ENCODE data around the gene MKKS. TPM values are rescaled to one million over a fixed set of nuclear protein-coding genes. Genes with fewer than 3 reads are reported as not detected.

The MKKS gene
- total RNA-seq, 1 experiment from 2014 or later = 15.3 TPM

- Histone ChIP-seq H3K9me3 (no peaks in the 10 kb centered on the region), H3K4me1 (peaks cover 11% of the 10 kb centered on the region), H3K27me3 (replicated peaks; ENCODE audit: control insufficient read depth, insufficient read depth, low read length) (no peaks in the 10 kb centered on the region), H3K36me3 (ENCODE audit: control insufficient read depth, insufficient read depth, low read length) (no peaks in the 10 kb centered on the region), H3K4me3 (ENCODE audit: low read depth, low read length) (no peak overlapping the region)
- Mint-ChIP-seq H3K4me3 (ENCODE audit: unreplicated experiment) (no peak overlapping the region), H3K27ac (ENCODE audit: unreplicated experiment) (no peak overlapping the region), H3K27me3 (ENCODE audit: insufficient read depth, unreplicated experiment) (no peaks in the 10 kb centered on the region), H3K4me1 (ENCODE audit: low read depth, unreplicated experiment) (peaks cover 4% of the 10 kb centered on the region), H3K9me3 (ENCODE audit: unreplicated experiment) (no peaks in the 10 kb centered on the region), H3K36me3 (ENCODE audit: insufficient read depth, unreplicated experiment) (peaks cover 4% of the 10 kb centered on the region)
- ChIA-PET POLR2A (no interaction called here), CTCF (no interaction called here)
- intact Hi-C loops (cut with micrococcal nuclease; ENCODE audit: unreplicated experiment) = no loop called here
- no peak for DNase-seq
- no peak for TF ChIP-seq CTCF (IDR thresholded peaks at IDR 0.05; ENCODE audit: insufficient read depth in 1 of 2, low read depth in 1 of 2, low read length in 1 of 2, severe bottlenecking in 1 of 2, unreplicated experiment in 1 of 2)
- no TSS peak for BruUV-seq (replicated peaks)
These were observed 44.9 kb upstream of the MKKS start for GRCh38 chr20:10478930-10479329.

GRCh38 chr20:10478205-10478604 lies 44.2 kb upstream of the MKKS start:
- no peaks in the 10 kb centered on the region for H3K27me3 ChIP-seq (replicated peaks; ENCODE audit: control insufficient read depth, insufficient read depth, low read length)
- Mint-ChIP-seq H3K36me3 (ENCODE audit: insufficient read depth, unreplicated experiment) (peaks cover 4% of the 10 kb centered on the region), H3K27me3 (ENCODE audit: insufficient read depth, unreplicated experiment) (no peaks in the 10 kb centered on the region), H3K9me3 (ENCODE audit: unreplicated experiment) (no peaks in the 10 kb centered on the region), H3K4me1 (ENCODE audit: low read depth, unreplicated experiment) (no peaks in the 10 kb centered on the region), H3K4me3 (ENCODE audit: unreplicated experiment) (no peak overlapping the region), H3K27ac (ENCODE audit: unreplicated experiment) (no peak overlapping the region)
- no peak overlapping the region for H3K4me3 ChIP-seq (ENCODE audit: low read depth, low read length)
- TF ChIP-seq CTCF (IDR thresholded peaks at IDR 0.05; ENCODE audit: insufficient read depth in 1 of 2, low read depth in 1 of 2, low read length in 1 of 2, severe bottlenecking in 1 of 2, unreplicated experiment in 1 of 2) = no peak
- peaks cover 6% of the 10 kb centered on the region for H3K4me1 ChIP-seq
- intact Hi-C loops (cut with micrococcal nuclease; ENCODE audit: unreplicated experiment) = no loop called here
- ChIA-PET CTCF (no interaction called here), POLR2A (no interaction called here)
- DNase-seq = no peak
- BruUV-seq (replicated peaks) = no TSS peak
- no peaks in the 10 kb centered on the region for H3K9me3 ChIP-seq
- H3K36me3 ChIP-seq (ENCODE audit: control insufficient read depth, insufficient read depth, low read length) = no peaks in the 10 kb centered on the region

DNA sequence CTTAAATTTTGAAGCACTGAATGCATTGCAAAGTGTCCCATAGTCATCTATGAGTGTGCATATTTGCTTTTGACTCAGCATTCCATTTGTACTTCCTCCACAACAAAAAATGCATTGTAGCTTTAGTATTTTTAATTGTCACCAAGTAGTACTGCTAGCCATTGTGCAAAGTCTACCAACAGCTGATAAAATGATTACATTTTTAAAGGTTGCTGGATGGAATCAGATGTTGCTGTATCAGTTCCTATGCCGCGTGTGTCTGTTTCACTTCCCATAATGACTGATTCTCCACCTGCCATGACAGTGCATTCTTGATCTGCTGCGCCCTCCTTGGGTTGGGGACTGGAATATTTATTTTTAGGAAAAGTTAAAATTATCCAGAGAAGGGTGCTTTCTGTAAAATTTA lies 42.3 kb upstream of the MKKS start:
- H3K27me3 Mint-ChIP-seq (ENCODE audit: insufficient read depth, unreplicated experiment) = no peaks in the 10 kb centered on the region
- no peak for TF ChIP-seq CTCF (IDR thresholded peaks at IDR 0.05; ENCODE audit: insufficient read depth in 1 of 2, low read depth in 1 of 2, low read length in 1 of 2, severe bottlenecking in 1 of 2, unreplicated experiment in 1 of 2)
- H3K27ac Mint-ChIP-seq (ENCODE audit: unreplicated experiment) = no peak overlapping the region
- intact Hi-C loops (cut with micrococcal nuclease; ENCODE audit: unreplicated experiment) = no loop called here
- H3K36me3 Mint-ChIP-seq (ENCODE audit: insufficient read depth, unreplicated experiment) = peaks cover 4% of the 10 kb centered on the region
- no peak overlapping the region for H3K4me3 Mint-ChIP-seq (ENCODE audit: unreplicated experiment)
- Histone ChIP-seq H3K4me1 (no peaks in the 10 kb centered on the region), H3K27me3 (replicated peaks; ENCODE audit: control insufficient read depth, insufficient read depth, low read length) (no peaks in the 10 kb centered on the region), H3K4me3 (ENCODE audit: low read depth, low read length) (no peak overlapping the region), H3K36me3 (ENCODE audit: control insufficient read depth, insufficient read depth, low read length) (no peaks in the 10 kb centered on the region), H3K9me3 (no peaks in the 10 kb centered on the region)
- no TSS peak for BruUV-seq (replicated peaks)
- POLR2A ChIA-PET = no interaction called here
- H3K4me1 Mint-ChIP-seq (ENCODE audit: low read depth, unreplicated experiment) = peaks cover 4% of the 10 kb centered on the region
- no peaks in the 10 kb centered on the region for H3K9me3 Mint-ChIP-seq (ENCODE audit: unreplicated experiment)
- DNase-seq = no peak
- CTCF ChIA-PET = no interaction called here
